ENCODE results near the gene LRMDA. TPM values are rescaled to one million over a fixed set of nuclear protein-coding genes. Genes with fewer than 3 reads are reported as not detected.

LRMDA gene
- total RNA-seq, 1 experiment from 2014 or later, result 4.8 TPM

DNA sequence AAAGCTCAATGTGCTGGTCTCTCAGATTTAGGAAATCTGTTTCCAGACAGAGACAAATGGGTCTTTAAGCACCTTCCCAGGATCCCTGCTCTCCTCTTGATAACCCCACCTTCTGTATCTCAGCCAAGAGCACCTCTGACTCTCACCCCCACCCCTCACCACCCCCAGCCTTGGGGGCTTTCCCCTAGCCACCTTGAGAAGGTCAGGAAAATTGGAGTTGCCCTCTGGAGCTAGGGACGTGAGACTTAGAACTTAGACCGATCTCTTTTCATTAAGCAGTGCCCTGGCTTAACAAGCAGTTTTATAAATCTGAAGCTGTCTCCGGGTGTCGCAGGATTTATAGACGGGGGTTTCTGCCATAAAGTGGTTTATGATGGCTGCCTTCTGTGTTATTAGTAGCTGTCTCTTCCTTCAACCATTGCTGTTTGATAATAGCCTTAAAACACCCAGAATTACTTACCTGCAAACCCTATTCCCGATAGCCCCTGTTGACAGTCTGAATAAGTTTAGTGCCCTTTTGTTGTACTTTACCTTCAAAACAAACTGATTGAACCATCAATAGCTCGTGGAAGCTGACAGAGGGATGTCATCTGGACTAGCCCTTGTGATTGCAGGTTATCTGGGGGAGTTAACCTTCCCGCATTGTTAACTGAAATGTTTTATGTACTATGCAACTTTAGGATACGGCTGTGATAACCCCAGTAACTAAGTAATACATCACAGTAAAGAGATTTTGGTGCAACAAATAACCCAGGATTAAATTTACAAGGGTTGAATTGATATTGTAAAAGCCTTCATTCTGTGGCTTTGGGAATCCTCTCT, 621.5 kb downstream of the LRMDA start:
- no peak overlapping the region for H3K27ac ChIP-seq (ENCODE audit: low read depth, low read length)
- H3K36me3 ChIP-seq (ENCODE audit: control insufficient read depth in 1 of 2, insufficient read depth in 2 of 2, low read length in 2 of 2), result no peaks in the 10 kb centered on the region
- TF ChIP-seq EZH2 (IDR thresholded peaks at IDR 0.05), result no peak
- no peak for TF ChIP-seq CBX3 (IDR thresholded peaks at IDR 0.05; ENCODE audit: low read depth)
- no peak for TF ChIP-seq ZFX (IDR thresholded peaks at IDR 0.05)
- no peak for TF ChIP-seq POLR2A (IDR thresholded peaks at IDR 0.05; ENCODE audit: borderline replicate concordance, extremely low read depth, insufficient read depth, insufficient read length)
- RAD21 ChIA-PET (ENCODE audit: low non-redundant PET in 1 of 2, low total read pairs in 2 of 2, uncharacterized antibody in 2 of 2, unreplicated experiment in 2 of 2), result no interaction called here
- peaks cover 7 to 12% of the 10 kb centered on the region in 2 experiments; a peak in 3 of 4 replicates for H3K4me1 ChIP-seq (ENCODE audit: control insufficient read depth in 1 of 2, insufficient read depth in 2 of 2, low read length in 2 of 2)
- H3K27me3 ChIP-seq (ENCODE audit: insufficient read depth, low read length), result peaks cover 58% of the 10 kb centered on the region
- H3K9me2 ChIP-seq (ENCODE audit: insufficient read depth), result no peaks in the 10 kb centered on the region
- CTCF ChIA-PET, result interaction anchor here (1.0 to 1.1 kb wide), 2 partner anchors 259 to 651 kb away, joined by 3 read pairs; no protein-coding TSS in a partner anchor
- H3K4me2 ChIP-seq (ENCODE audit: low read length), result no peak overlapping the region
- no peak overlapping the region for H3K9ac ChIP-seq (ENCODE audit: low read length)
- intact Hi-C loops (cut with micrococcal nuclease), result no loop called here
- BruUV-seq (replicated peaks), result no TSS peak
- H3K79me2 ChIP-seq (ENCODE audit: insufficient read depth, low read length), result no peaks in the 10 kb centered on the region
- POLR2A ChIA-PET, result no interaction called here
- no peak overlapping the region for H3K4me3 ChIP-seq (replicated peaks in 1 of 2; ENCODE audit: low read depth in 1 of 2, low read length in 2 of 2)
- no peak for DNase-seq (ENCODE audit: low read depth, low spot score)
- no peaks in the 10 kb centered on the region for H4K20me1 ChIP-seq (ENCODE audit: insufficient read depth)
- H2AFZ ChIP-seq (ENCODE audit: low read depth, low read length, poor library complexity, severe bottlenecking), result no peak overlapping the region
- no peak for ATAC-seq
- no peaks in the 10 kb centered on the region for H3K9me3 ChIP-seq (ENCODE audit: control insufficient read depth in 1 of 2, insufficient read depth in 1 of 2, low read depth in 1 of 2, low read length in 2 of 2)

- Histone ChIP-seq H2AFZ (ENCODE audit: low read depth, low read length, poor library complexity, severe bottlenecking) (no peak overlapping the region), H3K9ac (ENCODE audit: low read length) (no peak overlapping the region), H3K4me1 (ENCODE audit: control insufficient read depth in 1 of 2, insufficient read depth in 2 of 2, low read length in 2 of 2) (peaks cover 7 to 10% of the 10 kb centered on the region in 2 experiments; a peak in 3 of 4 replicates), H3K4me3 (replicated peaks in 1 of 2; ENCODE audit: low read depth in 1 of 2, low read length in 2 of 2) (no peak overlapping the region), H3K27ac (ENCODE audit: low read depth, low read length) (no peak overlapping the region), H3K9me3 (ENCODE audit: control insufficient read depth in 1 of 2, insufficient read depth in 1 of 2, low read depth in 1 of 2, low read length in 2 of 2) (no peaks in the 10 kb centered on the region), H3K79me2 (ENCODE audit: insufficient read depth, low read length) (no peaks in the 10 kb centered on the region), H4K20me1 (ENCODE audit: insufficient read depth) (no peaks in the 10 kb centered on the region), H3K36me3 (ENCODE audit: control insufficient read depth in 1 of 2, insufficient read depth in 2 of 2, low read length in 2 of 2) (no peaks in the 10 kb centered on the region), H3K9me2 (ENCODE audit: insufficient read depth) (no peaks in the 10 kb centered on the region), H3K27me3 (ENCODE audit: insufficient read depth, low read length) (peaks cover 43% of the 10 kb centered on the region), H3K4me2 (ENCODE audit: low read length) (no peak overlapping the region)
- intact Hi-C loops (cut with micrococcal nuclease), result no loop called here
- CTCF ChIA-PET, result no interaction called here
- no peak for DNase-seq (ENCODE audit: low read depth, low spot score)
- BruUV-seq (replicated peaks), result no TSS peak
- RAD21 ChIA-PET (ENCODE audit: low non-redundant PET in 1 of 2, low total read pairs in 2 of 2, uncharacterized antibody in 2 of 2, unreplicated experiment in 2 of 2), result no interaction called here
- no peak for ATAC-seq
- POLR2A ChIA-PET, result no interaction called here
- TF ChIP-seq FOSL1 (IDR thresholded peaks at IDR 0.05; ENCODE audit: low read depth) (no peak), POLR2AphosphoS5 (IDR thresholded peaks at IDR 0.05; ENCODE audit: low read depth, low read length) (no peak), TCF7L2 (IDR thresholded peaks at IDR 0.05; ENCODE audit: borderline replicate concordance, extremely low read depth, insufficient read depth, insufficient read length) (no peak), ATF3 (IDR thresholded peaks at IDR 0.05) (no peak), YY1 (IDR thresholded peaks at IDR 0.05; ENCODE audit: extremely low read depth, insufficient replicate concordance, low read depth, low read length) (no peak), EZH2 (IDR thresholded peaks at IDR 0.05) (no peak), EZH2phosphoT487 (IDR thresholded peaks at IDR 0.05; ENCODE audit: borderline replicate concordance) (no peak), ZFX (IDR thresholded peaks at IDR 0.05) (no peak), CBX3 (IDR thresholded peaks at IDR 0.05; ENCODE audit: low read depth) (no peak), RAD21 (IDR thresholded peaks at IDR 0.05; ENCODE audit: low read depth) (no peak), SRF (IDR thresholded peaks at IDR 0.05; ENCODE audit: low read depth) (no peak), ZNF274 (IDR thresholded peaks at IDR 0.05; ENCODE audit: low read depth, low read length) (no peak), ELF1 (IDR thresholded peaks at IDR 0.05; ENCODE audit: borderline replicate concordance, low read depth) (no peak), CEBPB (IDR thresholded peaks at IDR 0.05; ENCODE audit: low read depth) (no peak), JUND (IDR thresholded peaks at IDR 0.05) (no peak), EGR1 (IDR thresholded peaks at IDR 0.05; ENCODE audit: low read depth) (no peak), POLR2A (IDR thresholded peaks at IDR 0.05; ENCODE audit: borderline replicate concordance, extremely low read depth, insufficient read depth, insufficient read length) (no peak)
- TF ChIP-seq, protein P1, sequence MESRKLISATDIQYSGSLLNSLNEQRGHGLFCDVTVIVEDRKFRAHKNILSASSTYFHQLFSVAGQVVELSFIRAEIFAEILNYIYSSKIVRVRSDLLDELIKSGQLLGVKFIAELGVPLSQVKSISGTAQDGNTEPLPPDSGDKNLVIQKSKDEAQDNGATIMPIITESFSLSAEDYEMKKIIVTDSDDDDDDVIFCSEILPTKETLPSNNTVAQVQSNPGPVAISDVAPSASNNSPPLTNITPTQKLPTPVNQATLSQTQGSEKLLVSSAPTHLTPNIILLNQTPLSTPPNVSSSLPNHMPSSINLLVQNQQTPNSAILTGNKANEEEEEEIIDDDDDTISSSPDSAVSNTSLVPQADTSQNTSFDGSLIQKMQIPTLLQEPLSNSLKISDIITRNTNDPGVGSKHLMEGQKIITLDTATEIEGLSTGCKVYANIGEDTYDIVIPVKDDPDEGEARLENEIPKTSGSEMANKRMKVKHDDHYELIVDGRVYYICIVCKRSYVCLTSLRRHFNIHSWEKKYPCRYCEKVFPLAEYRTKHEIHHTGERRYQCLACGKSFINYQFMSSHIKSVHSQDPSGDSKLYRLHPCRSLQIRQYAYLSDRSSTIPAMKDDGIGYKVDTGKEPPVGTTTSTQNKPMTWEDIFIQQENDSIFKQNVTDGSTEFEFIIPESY (IDR thresholded peaks at IDR 0.05; ENCODE audit: extremely low read depth, insufficient replicate concordance, low read length), result no peak
- TF ChIP-seq, protein P2, sequence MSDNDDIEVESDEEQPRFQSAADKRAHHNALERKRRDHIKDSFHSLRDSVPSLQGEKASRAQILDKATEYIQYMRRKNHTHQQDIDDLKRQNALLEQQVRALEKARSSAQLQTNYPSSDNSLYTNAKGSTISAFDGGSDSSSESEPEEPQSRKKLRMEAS (IDR thresholded peaks at IDR 0.05), result no peak
Observed at GRCh38 chr10:76055466-76055865, 624.0 kb downstream of the LRMDA start.

All from HCT116 (cell line).